ENCODE results near the gene TNFRSF9.
A peak's percentile ranks its signal among the peaks of the same experiment; 100 is the strongest.

TNFRSF9 gene

DNA sequence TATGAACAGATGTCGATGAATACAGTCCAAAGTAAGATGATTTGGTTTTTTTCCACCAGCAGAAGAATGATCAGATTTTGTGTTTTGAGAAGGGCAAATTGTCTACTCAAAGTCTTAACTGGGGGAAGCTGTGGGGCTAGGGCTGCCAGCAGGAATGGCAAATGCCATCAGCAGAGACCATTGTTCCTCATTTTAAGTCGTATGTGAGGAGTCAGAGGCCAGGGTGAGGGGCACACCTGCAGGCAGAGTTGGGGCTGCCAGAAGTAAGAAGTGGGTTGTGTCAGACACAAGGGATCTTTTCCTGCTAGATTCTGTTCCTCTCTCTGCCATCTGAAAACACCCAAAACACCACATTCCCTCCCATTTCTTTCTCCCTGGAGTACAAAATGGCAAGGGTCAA lies 29.6 kb upstream of the TNFRSF9 start:
- DNase-seq (ENCODE audit: low spot score): no peak
- Histone ChIP-seq H3K4me1 (ENCODE audit: control insufficient read depth in 2 of 2, insufficient read depth in 1 of 2, low read depth in 1 of 2, low read length in 2 of 2) (no peaks in the 10 kb centered on the region), H2BK120ac (ENCODE audit: low read depth, low read length) (no peak overlapping the region), H2AK5ac (ENCODE audit: low read depth, low read length) (no peak overlapping the region), H4K8ac (ENCODE audit: low read depth, low read length) (no peak overlapping the region), H3K4me3 (ENCODE audit: low read length in 2 of 2) (no peak overlapping the region), H2BK5ac (ENCODE audit: low read length) (no peak overlapping the region), H3K4ac (ENCODE audit: low read length) (no peak overlapping the region), H3K18ac (ENCODE audit: low read length) (no peak overlapping the region), H2AFZ (ENCODE audit: low read length) (no peak overlapping the region), H3K4me2 (ENCODE audit: insufficient read depth, low read length, poor library complexity, severe bottlenecking) (no peak overlapping the region), H3K27ac (replicated peaks; ENCODE audit: low read length) (no peak overlapping the region), H3K9me3 (replicated peaks in 1 of 2; ENCODE audit: control insufficient read depth in 2 of 2, insufficient read depth in 1 of 2, low read depth in 1 of 2, low read length in 2 of 2) (peaks cover 0 to 2% of the 10 kb centered on the region in 2 donors), H3K79me1 (ENCODE audit: low read depth, low read length) (no peaks in the 10 kb centered on the region), H3K36me3 (replicated peaks in 1 of 2; ENCODE audit: control insufficient read depth in 2 of 2, insufficient read depth in 2 of 2, low read length in 2 of 2) (peaks cover 30 to 77% of the 10 kb centered on the region in 2 donors), H3K23ac (ENCODE audit: low read depth, low read length, poor library complexity) (no peak overlapping the region), H3K27me3 (ENCODE audit: control insufficient read depth in 3 of 3, insufficient read depth in 3 of 3, low read depth in 1 of 3, low read length in 3 of 3) (no peaks in the 10 kb centered on the region), H2BK15ac (ENCODE audit: low read length) (no peak overlapping the region), H3K9ac (ENCODE audit: low read depth, low read length, poor library complexity) (no peak overlapping the region), H2BK12ac (ENCODE audit: low read length) (no peak overlapping the region), H3K14ac (ENCODE audit: low read length) (no peak overlapping the region), H4K91ac (ENCODE audit: low read depth, low read length, poor library complexity) (no peak overlapping the region)
- no CpG with 5 or more reads among the region's 2 CpGs for WGBS, 2 donors (ENCODE audit: extremely low coverage in 2 of 2, insufficient read length in 2 of 2, insufficient replicate concordance in 1 of 2)

GRCh38 chr1:7967651-7968050 lies 27.0 kb upstream of the TNFRSF9 start:
- Histone ChIP-seq H3K4me1 (ENCODE audit: control insufficient read depth in 2 of 2, insufficient read depth in 1 of 2, low read depth in 1 of 2, low read length in 2 of 2) (no peaks in the 10 kb centered on the region), H2BK120ac (ENCODE audit: low read depth, low read length) (no peak overlapping the region), H3K27ac (replicated peaks; ENCODE audit: low read length) (no peak overlapping the region), H3K9ac (ENCODE audit: low read depth, low read length, poor library complexity) (no peak overlapping the region), H3K36me3 (replicated peaks in 1 of 2; ENCODE audit: control insufficient read depth in 2 of 2, insufficient read depth in 2 of 2, low read length in 2 of 2) (peaks cover 40 to 95% of the 10 kb centered on the region in 2 donors), H2AFZ (ENCODE audit: low read length) (no peak overlapping the region), H3K4me3 (ENCODE audit: low read length in 2 of 2) (no peak overlapping the region), H3K23ac (ENCODE audit: low read depth, low read length, poor library complexity) (no peak overlapping the region), H3K79me1 (ENCODE audit: low read depth, low read length) (peaks cover 3% of the 10 kb centered on the region), H2BK12ac (ENCODE audit: low read length) (no peak overlapping the region), H3K9me3 (replicated peaks in 1 of 2; ENCODE audit: control insufficient read depth in 2 of 2, insufficient read depth in 1 of 2, low read depth in 1 of 2, low read length in 2 of 2) (no peaks in the 10 kb centered on the region), H4K91ac (ENCODE audit: low read depth, low read length, poor library complexity) (no peak overlapping the region), H2AK5ac (ENCODE audit: low read depth, low read length) (no peak overlapping the region), H3K4me2 (ENCODE audit: insufficient read depth, low read length, poor library complexity, severe bottlenecking) (no peak overlapping the region), H3K4ac (ENCODE audit: low read length) (no peak overlapping the region), H3K18ac (ENCODE audit: low read length) (no peak overlapping the region), H2BK5ac (ENCODE audit: low read length) (no peak overlapping the region), H3K27me3 (ENCODE audit: control insufficient read depth in 3 of 3, insufficient read depth in 3 of 3, low read depth in 1 of 3, low read length in 3 of 3) (no peaks in the 10 kb centered on the region), H4K8ac (ENCODE audit: low read depth, low read length) (no peak overlapping the region), H3K14ac (ENCODE audit: low read length) (no peak overlapping the region), H2BK15ac (ENCODE audit: low read length) (no peak overlapping the region)
- no CpG with 5 or more reads among the region's 4 CpGs for WGBS, 2 donors (ENCODE audit: extremely low coverage in 2 of 2, insufficient read length in 2 of 2, insufficient replicate concordance in 1 of 2)
- no peak for DNase-seq (ENCODE audit: low spot score)

DNA sequence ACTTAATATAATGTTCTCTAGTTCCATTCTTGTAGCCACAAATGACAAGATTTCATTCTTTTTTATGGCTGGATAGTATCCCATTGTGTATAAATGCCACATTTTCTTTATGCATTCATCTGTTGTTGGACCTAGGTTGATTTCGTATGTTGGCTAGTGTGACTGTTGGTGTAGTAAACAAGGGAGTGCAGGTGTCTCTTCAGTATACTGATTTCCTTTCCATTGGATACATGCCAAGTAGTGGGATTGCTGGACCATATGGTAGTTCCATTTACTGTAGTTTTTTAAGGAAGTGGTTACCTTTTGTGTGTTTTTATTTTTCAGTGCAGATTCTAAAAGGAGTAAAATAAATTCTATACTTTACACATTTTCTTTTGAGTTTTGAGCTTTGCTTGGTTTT lies 26.6 kb upstream of the TNFRSF9 start:
- Histone ChIP-seq H2AFZ (ENCODE audit: low read length) (no peak overlapping the region), H3K4me1 (ENCODE audit: control insufficient read depth in 2 of 2, insufficient read depth in 1 of 2, low read depth in 1 of 2, low read length in 2 of 2) (peaks cover 0 to 2% of the 10 kb centered on the region in 2 donors), H2AK5ac (ENCODE audit: low read depth, low read length) (no peak overlapping the region), H3K4me2 (ENCODE audit: insufficient read depth, low read length, poor library complexity, severe bottlenecking) (no peak overlapping the region), H2BK12ac (ENCODE audit: low read length) (no peak overlapping the region), H4K8ac (ENCODE audit: low read depth, low read length) (no peak overlapping the region), H3K27me3 (ENCODE audit: control insufficient read depth in 3 of 3, insufficient read depth in 3 of 3, low read depth in 1 of 3, low read length in 3 of 3) (no peaks in the 10 kb centered on the region), H2BK5ac (ENCODE audit: low read length) (no peak overlapping the region), H2BK15ac (ENCODE audit: low read length) (no peak overlapping the region), H3K27ac (replicated peaks; ENCODE audit: low read length) (no peak overlapping the region), H2BK120ac (ENCODE audit: low read depth, low read length) (no peak overlapping the region), H3K9ac (ENCODE audit: low read depth, low read length, poor library complexity) (no peak overlapping the region), H3K4me3 (ENCODE audit: low read length in 2 of 2) (no peak overlapping the region), H4K91ac (ENCODE audit: low read depth, low read length, poor library complexity) (no peak overlapping the region), H3K9me3 (replicated peaks in 1 of 2; ENCODE audit: control insufficient read depth in 2 of 2, insufficient read depth in 1 of 2, low read depth in 1 of 2, low read length in 2 of 2) (no peaks in the 10 kb centered on the region), H3K36me3 (replicated peaks in 1 of 2; ENCODE audit: control insufficient read depth in 2 of 2, insufficient read depth in 2 of 2, low read length in 2 of 2) (peaks cover 38 to 91% of the 10 kb centered on the region in 2 donors), H3K14ac (ENCODE audit: low read length) (no peak overlapping the region), H3K18ac (ENCODE audit: low read length) (no peak overlapping the region), H3K79me1 (ENCODE audit: low read depth, low read length) (peaks cover 3% of the 10 kb centered on the region), H3K4ac (ENCODE audit: low read length) (no peak overlapping the region), H3K23ac (ENCODE audit: low read depth, low read length, poor library complexity) (no peak overlapping the region)
- WGBS, 2 donors (ENCODE audit: extremely low coverage in 2 of 2, insufficient read length in 2 of 2, insufficient replicate concordance in 1 of 2): no CpG with 5 or more reads among the region's 1 CpG
- DNase-seq (ENCODE audit: low spot score): no peak

DNA sequence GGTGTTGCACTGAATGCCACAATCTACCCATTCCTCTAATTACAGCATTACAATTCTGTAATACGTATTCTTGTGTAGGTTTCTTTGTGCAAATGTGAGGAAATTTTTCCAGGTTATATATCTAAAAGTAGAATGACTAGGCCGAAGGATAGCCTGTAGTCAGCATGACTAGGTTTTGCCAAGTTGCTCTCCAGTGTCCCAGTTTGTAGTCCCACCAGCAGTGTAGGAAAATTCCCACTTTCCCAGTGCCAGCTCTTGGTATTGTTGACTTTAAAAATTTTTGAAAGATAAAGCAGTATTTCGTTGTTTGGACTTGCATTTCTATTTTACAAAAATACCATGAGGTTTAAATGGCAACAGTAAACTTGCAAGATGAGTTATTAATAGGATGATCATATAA lies 23.8 kb upstream of the TNFRSF9 start:
- H2BK12ac ChIP-seq (ENCODE audit: low read length): no peak overlapping the region
- no peak overlapping the region for H3K14ac ChIP-seq (ENCODE audit: low read length)
- no peak overlapping the region for H2BK15ac ChIP-seq (ENCODE audit: low read length)
- no peak overlapping the region for H3K4ac ChIP-seq (ENCODE audit: low read length)
- H3K27me3 ChIP-seq (ENCODE audit: control insufficient read depth in 3 of 3, insufficient read depth in 3 of 3, low read depth in 1 of 3, low read length in 3 of 3): no peaks in the 10 kb centered on the region
- H2BK5ac ChIP-seq (ENCODE audit: low read length): no peak overlapping the region
- H3K9ac ChIP-seq (ENCODE audit: low read depth, low read length, poor library complexity): no peak overlapping the region
- no peaks in the 10 kb centered on the region for H3K9me3 ChIP-seq (replicated peaks in 1 of 2; ENCODE audit: control insufficient read depth in 2 of 2, insufficient read depth in 1 of 2, low read depth in 1 of 2, low read length in 2 of 2)
- H4K91ac ChIP-seq (ENCODE audit: low read depth, low read length, poor library complexity): no peak overlapping the region
- peaks cover 7% of the 10 kb centered on the region for H3K79me1 ChIP-seq (ENCODE audit: low read depth, low read length)
- WGBS, 2 donors (ENCODE audit: extremely low coverage in 2 of 2, insufficient read length in 2 of 2, insufficient replicate concordance in 1 of 2): no CpG with 5 or more reads among the region's 3 CpGs
- no peak overlapping the region for H3K4me3 ChIP-seq (ENCODE audit: low read length in 2 of 2)
- H3K4me2 ChIP-seq (ENCODE audit: insufficient read depth, low read length, poor library complexity, severe bottlenecking): no peak overlapping the region
- H3K4me1 ChIP-seq (ENCODE audit: control insufficient read depth in 2 of 2, insufficient read depth in 1 of 2, low read depth in 1 of 2, low read length in 2 of 2): peaks cover 0 to 2% of the 10 kb centered on the region in 2 donors
- H3K18ac ChIP-seq (ENCODE audit: low read length): no peak overlapping the region
- peak overlapping the region; percentile 77 for H4K8ac ChIP-seq (ENCODE audit: low read depth, low read length)
- no peak for DNase-seq (ENCODE audit: low spot score)
- H2AFZ ChIP-seq (ENCODE audit: low read length): no peak overlapping the region
- no peak overlapping the region for H3K23ac ChIP-seq (ENCODE audit: low read depth, low read length, poor library complexity)
- H2AK5ac ChIP-seq (ENCODE audit: low read depth, low read length): no peak overlapping the region
- no peak overlapping the region for H2BK120ac ChIP-seq (ENCODE audit: low read depth, low read length)
- peaks cover 23 to 67% of the 10 kb centered on the region in 2 donors for H3K36me3 ChIP-seq (replicated peaks in 1 of 2; ENCODE audit: control insufficient read depth in 2 of 2, insufficient read depth in 2 of 2, low read length in 2 of 2)
- H3K27ac ChIP-seq (replicated peaks; ENCODE audit: low read length): no peak overlapping the region
